Epithelial cell of alveolus of lung (primary cell): ENCODE measurements around the gene OR5T1. TPM values are rescaled to one million over a fixed set of nuclear protein-coding genes. Genes with fewer than 3 reads are reported as not detected.

Experiments
- total RNA-seq: library from RNA; depleted of rRNA; stranded (reverse); fragments of >200 nt; gene quantifications from 2 replicates; pipeline ENCODE4 v1.2.1, GENCODE V29; 2015

The OR5T1 gene
- total RNA-seq = not detected in 2 replicates

DNA sequence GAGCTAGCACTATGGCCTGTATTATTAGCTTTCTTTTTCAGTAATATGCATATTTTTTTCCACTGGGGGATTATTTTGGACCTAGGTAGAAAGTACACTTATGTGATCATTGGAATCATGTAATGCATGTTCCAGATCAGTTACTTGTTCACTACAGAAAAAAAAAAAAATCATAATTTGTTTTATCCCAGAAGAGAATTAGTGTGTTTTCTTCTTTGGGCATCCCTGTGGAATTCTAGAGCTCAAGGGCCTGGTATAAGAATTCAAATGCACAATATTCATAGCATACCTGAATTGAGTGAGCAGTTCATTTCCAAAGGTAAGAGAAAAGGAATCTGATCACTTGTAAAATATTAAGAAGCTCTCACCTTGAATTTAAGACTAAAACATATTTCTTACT lies at the start of gene OR5T1:
OR5T1 (plus strand) TSS at position 301 of the 400 bp plus-strand sequence. CDS start 1,485 bp downstream, outside the sequence.

DNA sequence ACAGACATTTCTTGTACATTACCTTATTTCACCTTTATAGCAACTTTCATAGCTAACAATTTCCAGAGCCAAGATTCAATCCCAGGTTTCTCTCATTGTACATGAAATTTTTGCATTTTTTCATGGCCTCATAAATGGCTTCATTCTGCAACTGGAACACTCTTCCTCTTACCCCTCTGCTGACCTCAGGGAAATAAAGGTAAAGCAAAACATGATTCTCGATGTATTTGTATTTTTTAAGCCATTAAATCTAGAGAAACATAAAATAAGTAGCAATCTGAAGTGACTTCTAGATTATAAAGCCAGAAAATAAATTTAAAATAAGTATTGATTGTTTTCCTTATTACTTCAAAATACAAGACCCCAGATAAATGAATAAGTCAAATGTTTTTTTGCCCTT lies 39.8 kb upstream of the OR5T1 start, which contains the start of gene OR5T2:
OR5T2 (minus strand) TSS at position 101 of the 400 bp plus-strand sequence. CDS start 1,193 bp downstream, outside the sequence.

DNA sequence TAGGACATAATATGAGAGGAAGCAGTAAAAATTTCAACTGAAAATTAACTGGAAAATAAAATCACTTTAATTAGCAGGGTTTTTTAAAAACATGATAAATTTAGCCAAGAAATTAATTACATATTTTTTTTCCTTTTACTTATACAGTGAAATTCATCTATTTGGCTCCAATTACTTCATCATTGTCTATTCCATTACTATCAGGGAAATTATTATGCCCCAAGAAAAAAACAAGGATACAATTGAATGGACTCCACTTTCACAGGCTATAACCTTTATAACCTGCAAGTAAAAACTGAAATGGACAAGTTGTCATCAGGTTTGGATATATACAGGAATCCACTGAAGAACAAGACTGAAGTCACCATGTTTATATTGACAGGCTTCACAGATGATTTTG lies 22.0 kb upstream of the OR5T1 start, which contains the start of gene OR5T3:
OR5T3 (plus strand) TSS at position 301 of the 400 bp plus-strand sequence; CDS start at position 301, 0 bp downstream.

GRCh38 chr11:56292154-56292553 lies 18.2 kb downstream of the OR5T1 start, which contains the start of gene OR8H1:
Gene OR8H1 (minus strand): TSS chr11:56292254. CDS start chr11:56291062, 1,192 bp downstream.

DNA sequence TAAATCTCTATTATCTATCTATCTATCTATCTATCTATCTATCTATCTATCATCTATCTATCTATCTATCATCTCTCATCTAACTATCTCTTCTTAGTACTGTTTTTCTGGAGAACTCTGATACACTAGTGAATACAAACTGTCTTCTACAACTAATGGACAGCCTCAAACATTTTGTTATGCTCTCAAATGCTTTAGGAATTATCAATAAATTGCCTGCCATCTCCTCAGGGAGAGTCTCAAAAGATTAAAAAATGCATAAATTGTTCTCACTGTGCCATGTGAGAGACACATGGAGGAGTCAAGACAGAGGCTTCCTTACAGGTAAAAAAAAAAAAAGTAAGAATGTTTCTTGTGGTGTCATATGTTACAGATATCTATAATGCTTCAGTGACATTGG lies 40.9 kb downstream of the OR5T1 start, which contains the start of gene OR8K3:
OR8K3 (plus strand) TSS at position 301 of the 400 bp plus-strand sequence. CDS start 3,163 bp downstream, outside the sequence.

Other genes starting within 250 kb of the OR5T1 start
- gene OR5AS1, start 246.5 kb upstream of the OR5T1 start, total RNA-seq = not detected in 2 replicates
- not detected in 2 replicates for gene OR8I2, start 180.8 kb upstream of the OR5T1 start, total RNA-seq
- gene OR8H2, start 170.5 kb upstream of the OR5T1 start, total RNA-seq = not detected in 2 replicates
- gene OR8H3, start 151.8 kb upstream of the OR5T1 start, total RNA-seq = not detected in 2 replicates
- gene OR8J3, start 134.0 kb upstream of the OR5T1 start, total RNA-seq = not detected in 2 replicates
- not detected in 2 replicates for gene OR8K5, start 113.8 kb upstream of the OR5T1 start, total RNA-seq
- gene OR5J2, start 97.5 kb upstream of the OR5T1 start, total RNA-seq = not detected in 2 replicates
- not detected in 2 replicates for gene OR5T2, start 39.9 kb upstream of the OR5T1 start, total RNA-seq
- not detected in 2 replicates for gene OR5T3, start 21.9 kb upstream of the OR5T1 start, total RNA-seq
- gene OR8H1, start 18.1 kb downstream of the OR5T1 start, total RNA-seq = not detected in 2 replicates
- gene OR8K3, start 41.0 kb downstream of the OR5T1 start, total RNA-seq = not detected in 2 replicates
- not detected in 2 replicates for gene OR8K1, start 71.9 kb downstream of the OR5T1 start, total RNA-seq
- not detected in 2 replicates for gene OR8J1, start 80.1 kb downstream of the OR5T1 start, total RNA-seq
- gene OR8U1, start 101.5 kb downstream of the OR5T1 start, total RNA-seq = not detected in 2 replicates
- gene OR5AL1, start 138.5 kb downstream of the OR5T1 start, total RNA-seq = not detected in 2 replicates
- not detected in 2 replicates for gene OR5M3, start 199.2 kb downstream of the OR5T1 start, total RNA-seq
- gene OR5M8, start 217.2 kb downstream of the OR5T1 start, total RNA-seq = not detected in 2 replicates